NB4 (cell line): ENCODE data around the gene ARID3B.

Experiments used
- DNase-seq: peaks from one replicate; pipeline ENCODE4 v3.0.0; 2010; ENCODE audit warnings: low read depth
- H3K4me3 ChIP-seq: one replicate; pipeline ENCODE4 v1.5.1; 2011; ENCODE audit warnings: mild to moderate bottlenecking, low read depth, low read length, moderate library complexity
- CTCF ChIP-seq: IDR thresholded peaks from one replicate; pipeline ENCODE4 v1.5.1; 2012; ENCODE audit warnings: low read depth, low read length
- MYC ChIP-seq: IDR thresholded peaks from 2 replicates; pipeline ENCODE4 v1.6.1; 2011; ENCODE audit warnings: low read depth, low read length
- POLR2A ChIP-seq: IDR thresholded peaks from 2 replicates; pipeline ENCODE4 v1.6.1; 2011; ENCODE audit warnings: mild to moderate bottlenecking; ENCODE audit not compliant: insufficient read length; ENCODE audit errors: extremely low read depth
- TF ChIP-seq, protein P1 (sequence below): IDR thresholded peaks from 2 replicates; pipeline ENCODE4 v1.6.1; 2011; ENCODE audit warnings: low read depth, low read length

The ARID3B gene

GRCh38 chr15:74549816-74550215 is 8.8 kb downstream of the ARID3B start:
- no peak overlapping the region for H3K4me3 ChIP-seq
- peak; percentile 44 for DNase-seq
- TF ChIP-seq CTCF, result no peak
- TF ChIP-seq POLR2A, result no peak
- no peak for TF ChIP-seq MYC
- TF ChIP-seq, protein P1, sequence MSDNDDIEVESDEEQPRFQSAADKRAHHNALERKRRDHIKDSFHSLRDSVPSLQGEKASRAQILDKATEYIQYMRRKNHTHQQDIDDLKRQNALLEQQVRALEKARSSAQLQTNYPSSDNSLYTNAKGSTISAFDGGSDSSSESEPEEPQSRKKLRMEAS, result no peak

- no peak for DNase-seq
- TF ChIP-seq MYC (no peak), CTCF (no peak)
- H3K4me3 ChIP-seq, result no peak overlapping the region
Measured at GRCh38 chr15:74551714-74552113, 10.7 kb downstream of the ARID3B start.

GRCh38 chr15:74552773-74553441 is 11.9 kb downstream of the ARID3B start:
- H3K4me3 ChIP-seq, result no peak overlapping the region
- TF ChIP-seq MYC (no peak), POLR2A (no peak), CTCF (no peak)
- TF ChIP-seq, protein P1, result no peak
- no peak for DNase-seq

DNA sequence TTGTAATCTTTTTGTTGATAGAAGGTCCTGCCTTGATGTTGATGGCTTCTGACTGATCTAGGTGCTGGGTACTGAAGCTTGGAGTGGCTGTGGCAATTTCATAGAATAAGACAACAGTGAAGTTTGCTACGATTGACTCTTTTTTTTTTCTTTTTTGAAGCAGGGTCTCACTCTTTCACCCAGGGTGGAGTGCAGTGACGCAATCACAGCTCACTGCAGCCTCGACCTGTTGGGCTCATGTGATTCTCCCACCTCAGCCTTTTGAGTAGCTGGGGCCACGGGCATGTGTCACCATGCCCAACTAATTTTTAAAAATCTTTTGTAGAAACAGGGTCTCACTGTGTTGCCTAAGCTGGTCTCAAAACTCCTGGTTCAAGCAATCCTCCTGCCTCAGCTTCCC is 14.2 kb downstream of the ARID3B start:
- DNase-seq, result no peak
- H3K4me3 ChIP-seq, result no peak overlapping the region
- TF ChIP-seq, protein P1, result no peak
- TF ChIP-seq MYC (no peak), POLR2A (no peak), CTCF (no peak)

DNA sequence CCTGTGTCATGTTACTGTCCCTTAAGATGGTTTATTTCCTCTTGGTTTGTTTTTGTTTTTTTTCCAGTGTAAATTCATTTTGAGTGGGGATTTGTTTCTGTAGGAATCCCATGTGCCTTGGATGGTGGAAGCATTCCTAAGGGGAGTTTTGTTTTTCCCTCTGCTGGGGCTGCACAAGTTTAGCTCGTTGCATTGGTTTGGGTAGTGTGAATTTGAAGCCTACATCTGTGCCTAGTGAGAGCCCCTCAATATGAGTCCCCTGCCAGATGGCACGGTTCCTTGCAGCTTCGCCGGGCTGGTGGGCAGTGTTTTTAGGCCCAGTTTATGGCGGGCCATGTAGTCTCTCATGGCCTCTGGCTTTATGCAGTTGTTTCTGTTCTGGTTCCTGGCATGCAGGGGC is 17.7 kb downstream of the ARID3B start:
- DNase-seq, result no peak
- no peak overlapping the region for H3K4me3 ChIP-seq
- TF ChIP-seq, protein P1, result no peak
- TF ChIP-seq MYC, result no peak

DNA sequence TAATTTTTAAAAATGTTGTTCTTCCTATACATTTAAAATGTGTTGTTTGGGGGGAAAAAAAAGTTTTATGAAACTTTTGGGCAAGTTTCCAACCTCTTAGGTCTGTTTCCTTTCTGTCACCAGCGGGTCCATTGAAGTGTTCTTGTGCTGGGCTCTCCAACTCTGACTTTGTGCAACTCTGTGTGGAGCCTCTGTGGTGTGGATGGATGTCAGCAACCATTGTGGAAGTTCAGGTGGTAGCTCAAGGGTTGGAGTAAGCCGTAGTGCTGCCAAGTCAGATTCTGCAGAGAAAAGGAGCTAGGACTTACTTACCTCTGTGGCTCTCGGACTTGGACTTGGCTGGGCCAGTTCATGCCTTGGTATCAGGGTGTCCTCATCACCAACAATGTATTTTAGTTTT is 22.4 kb downstream of the ARID3B start:
- no peak for TF ChIP-seq MYC
- no peak for TF ChIP-seq CTCF
- TF ChIP-seq, protein P1, result no peak
- TF ChIP-seq POLR2A, result no peak
- H3K4me3 ChIP-seq, result no peak overlapping the region

More for the DNA sequence above, 22.4 kb downstream of the ARID3B start:
- DNase-seq, result no peak
